GM19324 (cell line): ENCODE results near the gene PDZD8.
A peak's percentile ranks its signal among the peaks of the same experiment; 100 is the strongest.

Experiments
- ATAC-seq: cut with Tn5 transposase; IDR thresholded peaks from one replicate; pipeline ENCODE4 v1.9.1; 2021; ENCODE audit warnings: mild to moderate bottlenecking, moderate library complexity; ENCODE audit not compliant: unreplicated experiment, low FRiP score

Gene PDZD8

GRCh38 chr10:117375360-117376178 is at the start of gene PDZD8:
Gene PDZD8 (minus strand): TSS chr10:117375440. CDS start chr10:117375227, 213 bp downstream.
- peak; percentile 89 for ATAC-seq

- no peak for ATAC-seq
Measured at GRCh38 chr10:117424171-117424570, 48.9 kb upstream of the PDZD8 start.

- no peak for ATAC-seq
Measured at GRCh38 chr10:117421985-117422384, 46.7 kb upstream of the PDZD8 start.

GRCh38 chr10:117420768-117421167 is 45.5 kb upstream of the PDZD8 start:
- ATAC-seq: no peak

- no peak for ATAC-seq
Measured at GRCh38 chr10:117419921-117420320, 44.7 kb upstream of the PDZD8 start.

- ATAC-seq: no peak
Measured at GRCh38 chr10:117419159-117419558, 43.9 kb upstream of the PDZD8 start.

GRCh38 chr10:117418121-117418520 is 42.9 kb upstream of the PDZD8 start:
- no peak for ATAC-seq

GRCh38 chr10:117417196-117417595 is 42.0 kb upstream of the PDZD8 start:
- no peak for ATAC-seq

- no peak for ATAC-seq
Measured at GRCh38 chr10:117413928-117414618, 38.8 kb upstream of the PDZD8 start.

- ATAC-seq: no peak
Measured at GRCh38 chr10:117412469-117413010, 37.3 kb upstream of the PDZD8 start.

GRCh38 chr10:117411479-117412399 is 36.5 kb upstream of the PDZD8 start:
- no peak for ATAC-seq

GRCh38 chr10:117410557-117410956 is 35.3 kb upstream of the PDZD8 start:
- no peak for ATAC-seq

GRCh38 chr10:117409549-117410305 is 34.5 kb upstream of the PDZD8 start:
- ATAC-seq: no peak

GRCh38 chr10:117408436-117409384 is 33.5 kb upstream of the PDZD8 start:
- no peak for ATAC-seq

- ATAC-seq: no peak
Measured at GRCh38 chr10:117405730-117406129, 30.5 kb upstream of the PDZD8 start.

GRCh38 chr10:117400329-117400728 is 25.1 kb upstream of the PDZD8 start:
- ATAC-seq: no peak

- ATAC-seq: no peak
Measured at GRCh38 chr10:117399341-117400196, 24.3 kb upstream of the PDZD8 start.

GRCh38 chr10:117398029-117398428 is 22.8 kb upstream of the PDZD8 start:
- ATAC-seq: no peak
